Spleen (tissue), 11 donors: ENCODE results near the gene PRORP. TPM values are rescaled to one million over a fixed set of nuclear protein-coding genes. Genes with fewer than 3 reads are reported as not detected.

Experiments used
- DNase-seq: peaks from one replicate; pipeline ENCODE4 v3.0.0-alpha.2; 2020
- H3K27ac ChIP-seq, 8 donors: fragments of 200-600 bp; sonication (generic) in 7 of 8; 1 replicate in 4 of 8; 2 replicates in 4 of 8; pipeline versions ENCODE4 v1.5.0 to v1.8.0; 2016 to 2021; ENCODE audit warnings: inconsistent platforms in 4 of 8, mild to moderate bottlenecking in 4 of 8, moderate library complexity in 1 of 8
- H3K27me3 ChIP-seq, 7 donors: fragments of 200-600 bp; sonication (generic) in 6 of 7; replicated peaks in 1 of 7; 1 replicate in 4 of 7; 2 replicates in 3 of 7; pipeline versions ENCODE4 v1.5.0 to v1.8.0; 2016 to 2021; ENCODE audit warnings: inconsistent platforms in 3 of 7, mild to moderate bottlenecking in 1 of 7
- H3K36me3 ChIP-seq, 6 donors: fragments of 200-600 bp; sonication (generic) in 5 of 6; 1 replicate in 4 of 6; 2 replicates in 2 of 6; pipeline versions ENCODE4 v1.5.0 to v1.8.0; 2016 to 2021; ENCODE audit warnings: inconsistent platforms in 2 of 6
- H3K4me1 ChIP-seq, 6 donors: fragments of 200-600 bp; sonication (generic) in 5 of 6; 1 replicate in 3 of 6; 2 replicates in 3 of 6; pipeline versions ENCODE4 v1.5.0 to v1.8.0; 2016 to 2021; ENCODE audit warnings: inconsistent platforms in 3 of 6
- H3K4me3 ChIP-seq, 8 donors: fragments of 200-600 bp; sonication (generic) in 7 of 8; 1 replicate in 4 of 8; 2 replicates in 4 of 8; pipeline versions ENCODE4 v1.5.0 to v1.8.0; 2016 to 2021; ENCODE audit warnings: inconsistent platforms in 4 of 8, mild to moderate bottlenecking in 4 of 8, moderate library complexity in 2 of 8
- H3K9me3 ChIP-seq, 8 donors: fragments of 200-600 bp; sonication (generic) in 7 of 8; 1 replicate in 4 of 8; 2 replicates in 4 of 8; pipeline versions ENCODE4 v1.5.0 to v1.8.0; 2016 to 2021; ENCODE audit warnings: inconsistent platforms in 4 of 8
- CTCF ChIP-seq, 11 experiments: fragments of 200-600 bp in 7 of 11; fragments of 450-650 bp in 4 of 11; sonication (generic) in 4 of 11; IDR thresholded peaks in 8 of 11; conservative IDR thresholded peaks in 3 of 11; 1 replicate in 7 of 11; 2 replicates in 4 of 11; pipeline versions ENCODE4 v1.4.0 to v1.8.0; 2016 to 2021; ENCODE audit warnings: antibody characterized with exemption in 11 of 11, inconsistent platforms in 4 of 11, mild to moderate bottlenecking in 1 of 11
- POLR2A ChIP-seq, 3 donors: fragments of 450-650 bp; IDR thresholded peaks; one replicate each; pipeline ENCODE4 v1.5.1; 2017; ENCODE audit warnings: antibody characterized with exemption in 3 of 3, mild to moderate bottlenecking in 1 of 3
- POLR2AphosphoS5 ChIP-seq, 3 donors: sonication (generic); formaldehyde crosslinking; IDR thresholded peaks; one replicate each; pipeline ENCODE4 v1.5.1; 2017; ENCODE audit warnings: antibody characterized with exemption in 3 of 3
- WGBS, 5 donors: extraction: QIAGEN DNeasy Blood & Tissue Kit in 3 of 5; methylation state at CpG; one replicate each; pipeline versions ENCODE4 v1.1.5 to v1.1.7; 2013 to 2018; 5-methylcytosine and 5-hydroxymethylcytosine counted together
- intact Hi-C: fragments of 100-400 bp; cut with DNase I; formaldehyde crosslinking; loops from one replicate; pipeline ENCODE4 v1.15.0; 2023; ENCODE audit warnings: low total_unique reads
- polyA plus RNA-seq, 3 donors: library from polyadenylated mRNA; stranded (reverse); fragments of 200-250 nt; gene quantifications; one replicate each; pipeline ENCODE4 v1.2.1, GENCODE V29; 2013
- total RNA-seq, 7 donors: library from RNA; depleted of rRNA in 3 of 7; stranded (reverse); fragments of >200 nt in 3 of 7; fragmentation: NEBNext Ultra II Directional in 4 of 7; extraction: Animal tissue kit (Norgen Biotek cat#: 25700) in 4 of 7; gene quantifications; one replicate each; pipeline versions ENCODE4 v1.1.0 to v1.2.1, GENCODE V29; 2016 to 2021
- donor health status: healthy with polysubstance abuse.
- donor health status: DM: no; HTN: no; CAD: no; lungs with moderate emphysema.
- donor health status: DM: no; HTN: no; CAD: no.
- donor health status: Bipolar disorder and iron deficiency.
- donor health status: healthy.
- donor health status: DM: no; HTN: no; CAD: no.
- donor health status: DM: yes; HTN: yes; CAD: no.

PRORP gene
- total and polyA plus RNA-seq, 10 donors = 11.5 to 45.6 (median 23.9) TPM

DNA sequence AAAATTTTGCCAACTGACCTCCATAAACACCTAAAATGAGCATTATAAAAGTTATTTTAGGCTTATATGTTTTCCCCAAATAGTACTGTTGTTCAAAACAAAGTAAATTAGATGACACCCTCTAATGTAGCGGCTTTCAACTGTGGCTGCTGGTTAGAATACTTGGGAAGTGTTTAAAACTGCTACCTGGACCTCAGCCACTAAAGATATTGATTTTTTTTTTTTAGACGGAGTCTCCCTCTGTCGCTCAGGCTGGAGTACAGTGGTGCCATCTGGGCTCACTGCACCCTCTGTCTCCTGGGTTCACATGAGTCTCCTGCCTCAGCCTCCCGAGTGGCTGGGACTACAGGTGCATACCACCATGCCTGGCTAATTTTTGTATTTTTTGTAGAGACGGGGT is 16.2 kb downstream of the PRORP start:
- Histone ChIP-seq H3K36me3 (peaks cover 0 to 78% (median 21%) of the 10 kb centered on the region in 6 donors), H3K9me3 (no peaks in the 10 kb centered on the region), H3K4me1 (peaks cover 0 to 34% (median 0%) of the 10 kb centered on the region in 6 donors), H3K27me3 (no peaks in the 10 kb centered on the region), H3K4me3 (no peak overlapping the region), H3K27ac (no peak overlapping the region)
- no peak for TF ChIP-seq CTCF (IDR thresholded peaks at IDR 0.05 in 8 of 11, conservative IDR thresholded peaks at IDR 0.05 in 3 of 11)
- TF ChIP-seq POLR2AphosphoS5 (IDR thresholded peaks at IDR 0.05) = no peak
- no peak for TF ChIP-seq POLR2A (IDR thresholded peaks at IDR 0.05)
- intact Hi-C loops = no loop called here
- 76 to 95% (median 94%) methylated on average over 5 of the region's 5 CpGs; no CpG with 5 or more reads in 2 of the 5 donors for WGBS, 5 donors
- DNase-seq = no peak

- no peaks in the 10 kb centered on the region for H3K27me3 ChIP-seq
- no peak overlapping the region for H3K4me3 ChIP-seq
- DNase-seq = no peak
- peaks cover 0 to 16% (median 0%) of the 10 kb centered on the region in 6 donors for H3K4me1 ChIP-seq
- intact Hi-C loops = loop anchor here (2.0 kb wide), 1 partner anchor 272 kb away; no protein-coding TSS in a partner anchor
- peak in 8 of 11 experiments; percentile 50 to 79 (median 60) for TF ChIP-seq CTCF (IDR thresholded peaks at IDR 0.05 in 8 of 11, conservative IDR thresholded peaks at IDR 0.05 in 3 of 11)
- TF ChIP-seq POLR2A (IDR thresholded peaks at IDR 0.05) = no peak
- TF ChIP-seq POLR2AphosphoS5 (IDR thresholded peaks at IDR 0.05) = no peak
- no peak overlapping the region for H3K27ac ChIP-seq
- WGBS, 5 donors = 92 to 95% (median 93%) methylated on average over 2 of the region's 2 CpGs; no CpG with 5 or more reads in 2 of the 5 donors
- H3K36me3 ChIP-seq = peaks cover 0 to 66% (median 12%) of the 10 kb centered on the region in 6 donors
- no peaks in the 10 kb centered on the region for H3K9me3 ChIP-seq
Observed at GRCh38 chr14:35140718-35141581, 18.6 kb downstream of the PRORP start.

- 92 to 94% (median 93%) methylated on average over 1 of the region's 1 CpG; no CpG with 5 or more reads in 2 of the 5 donors for WGBS, 5 donors
- H3K27me3 ChIP-seq = no peaks in the 10 kb centered on the region
- no peaks in the 10 kb centered on the region for H3K9me3 ChIP-seq
- no peak overlapping the region for H3K27ac ChIP-seq
- no peak for TF ChIP-seq CTCF (IDR thresholded peaks at IDR 0.05 in 8 of 11, conservative IDR thresholded peaks at IDR 0.05 in 3 of 11)
- H3K4me3 ChIP-seq = no peak overlapping the region
- DNase-seq = no peak
- intact Hi-C loops = no loop called here
- peaks cover 0 to 9% (median 0%) of the 10 kb centered on the region in 6 donors for H3K4me1 ChIP-seq
- H3K36me3 ChIP-seq = peaks cover 0 to 43% (median 13%) of the 10 kb centered on the region in 6 donors
Observed at GRCh38 chr14:35144029-35144428, 21.7 kb downstream of the PRORP start.

DNA sequence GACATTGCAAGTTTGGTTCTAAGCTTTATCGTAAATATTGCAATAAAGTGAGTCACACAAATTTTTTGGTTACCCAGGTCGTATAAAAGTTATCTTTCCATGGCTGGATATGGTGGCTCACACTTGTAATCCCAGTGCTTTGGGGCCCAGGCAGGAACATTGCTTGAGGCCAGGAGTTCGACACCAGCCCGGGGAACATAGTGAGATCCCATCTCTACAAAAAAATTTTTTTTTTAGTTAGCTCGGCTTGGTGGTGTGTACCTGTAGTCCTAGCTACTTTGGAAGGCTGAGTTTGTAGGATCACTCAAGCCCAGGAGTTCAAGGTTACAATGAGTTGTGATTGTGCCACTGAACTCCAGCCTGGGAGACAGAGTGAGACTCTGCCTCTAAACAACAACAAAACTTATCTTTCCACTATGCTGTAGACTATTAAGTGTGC is 24.4 kb downstream of the PRORP start:
- no peaks in the 10 kb centered on the region for H3K27me3 ChIP-seq
- H3K27ac ChIP-seq = no peak overlapping the region
- intact Hi-C loops = no loop called here
- 91 to 98% (median 95%) methylated on average over 5 of the region's 5 CpGs for WGBS, 5 donors
- DNase-seq = no peak
- no peak for TF ChIP-seq POLR2A (IDR thresholded peaks at IDR 0.05)
- no peak for TF ChIP-seq POLR2AphosphoS5 (IDR thresholded peaks at IDR 0.05)
- TF ChIP-seq CTCF (IDR thresholded peaks at IDR 0.05 in 8 of 11, conservative IDR thresholded peaks at IDR 0.05 in 3 of 11) = no peak
- H3K9me3 ChIP-seq = no peaks in the 10 kb centered on the region
- H3K4me3 ChIP-seq = no peak overlapping the region
- no peaks in the 10 kb centered on the region for H3K4me1 ChIP-seq
- H3K36me3 ChIP-seq = peaks cover 0 to 49% (median 13%) of the 10 kb centered on the region in 6 donors
